MM.1S (cell line): ENCODE results near the gene ASIC1.

ENCODE experiments used
- DNase-seq: peaks from one replicate; pipeline ENCODE4 v3.0.0-alpha.2; 2015
- H2AFZ ChIP-seq: fragments of 300-600 bp; sonication (generic); 2 replicates; pipeline ENCODE4 v1.6.0; 2016; ENCODE audit warnings: antibody characterized with exemption, low read length
- H3F3A ChIP-seq: fragments of 300-600 bp; sonication (generic); 2 replicates; pipeline ENCODE4 v1.6.1; 2016; ENCODE audit warnings: mild to moderate bottlenecking, antibody characterized with exemption, low read length, moderate library complexity, mixed read lengths; ENCODE audit not compliant: insufficient read depth
- H3K27ac ChIP-seq: fragments of 300-600 bp; sonication (generic); 2 replicates; pipeline ENCODE4 v1.5.1; 2016; ENCODE audit warnings: mild to moderate bottlenecking, low read length
- H3K27me3 ChIP-seq: fragments of 300-600 bp; sonication (generic); replicated peaks from 2 replicates; pipeline ENCODE4 v1.6.0; 2016; ENCODE audit warnings: low read length; ENCODE audit not compliant: insufficient read depth
- H3K36me3 ChIP-seq: fragments of 300-600 bp; sonication (generic); replicated peaks from 2 replicates; pipeline ENCODE4 v1.6.1; 2016; ENCODE audit warnings: mild to moderate bottlenecking, low read length, mixed read lengths; ENCODE audit not compliant: insufficient read depth
- H3K4me1 ChIP-seq: fragments of 300-600 bp; sonication (generic); 2 replicates; pipeline ENCODE4 v1.6.1; 2016; ENCODE audit warnings: low read length, mixed read lengths
- H3K4me2 ChIP-seq: fragments of 300-600 bp; sonication (generic); 2 replicates; pipeline ENCODE4 v1.6.0; 2016; ENCODE audit warnings: low read depth, low read length
- H3K4me3 ChIP-seq: fragments of 300-600 bp; sonication (generic); 2 replicates; pipeline ENCODE4 v1.5.1; 2016; ENCODE audit warnings: low read length, mixed read lengths
- H3K79me2 ChIP-seq: fragments of 300-600 bp; sonication (generic); 2 replicates; pipeline ENCODE4 v1.6.1; 2016; ENCODE audit warnings: mixed run types, low read length, mixed read lengths
- H3K9ac ChIP-seq: fragments of 300-600 bp; sonication (generic); 2 replicates; pipeline ENCODE4 v1.6.1; 2016; ENCODE audit warnings: low read length, mixed read lengths
- H3K9me2 ChIP-seq: fragments of 300-600 bp; sonication (generic); replicated peaks from 2 replicates; pipeline ENCODE4 v1.6.1; 2016; ENCODE audit warnings: mild to moderate bottlenecking, low read length, mixed read lengths; ENCODE audit not compliant: insufficient read depth
- H3K9me3 ChIP-seq: fragments of 300-600 bp; sonication (generic); replicated peaks from 2 replicates; pipeline ENCODE4 v1.6.1; 2016; ENCODE audit warnings: mild to moderate bottlenecking, low read length, mixed read lengths; ENCODE audit not compliant: insufficient read depth
- H4K20me1 ChIP-seq: fragments of 300-600 bp; sonication (generic); 2 replicates; pipeline ENCODE4 v1.6.1; 2016; ENCODE audit warnings: mild to moderate bottlenecking, low read length, moderate library complexity, mixed read lengths; ENCODE audit not compliant: insufficient read depth
- EZH2 ChIP-seq: fragments of 300-600 bp; sonication (generic); optimal IDR thresholded peaks from 2 replicates; pipeline ENCODE3; 2017; ENCODE audit warnings: low read depth, mild to moderate bottlenecking, antibody characterized with exemption, low read length, mixed read lengths
- EZH2phosphoT487 ChIP-seq: fragments of 300-600 bp; sonication (generic); IDR thresholded peaks from 2 replicates; pipeline ENCODE4 v1.6.1; 2018; ENCODE audit warnings: antibody characterized with exemption, low read length
- TF ChIP-seq, protein P1 (sequence below): fragments of 300-600 bp; sonication (generic); IDR thresholded peaks from 2 replicates; pipeline ENCODE4 v1.5.1; 2016; ENCODE audit warnings: antibody characterized with exemption, low read length, mixed read lengths

ASIC1 gene

DNA sequence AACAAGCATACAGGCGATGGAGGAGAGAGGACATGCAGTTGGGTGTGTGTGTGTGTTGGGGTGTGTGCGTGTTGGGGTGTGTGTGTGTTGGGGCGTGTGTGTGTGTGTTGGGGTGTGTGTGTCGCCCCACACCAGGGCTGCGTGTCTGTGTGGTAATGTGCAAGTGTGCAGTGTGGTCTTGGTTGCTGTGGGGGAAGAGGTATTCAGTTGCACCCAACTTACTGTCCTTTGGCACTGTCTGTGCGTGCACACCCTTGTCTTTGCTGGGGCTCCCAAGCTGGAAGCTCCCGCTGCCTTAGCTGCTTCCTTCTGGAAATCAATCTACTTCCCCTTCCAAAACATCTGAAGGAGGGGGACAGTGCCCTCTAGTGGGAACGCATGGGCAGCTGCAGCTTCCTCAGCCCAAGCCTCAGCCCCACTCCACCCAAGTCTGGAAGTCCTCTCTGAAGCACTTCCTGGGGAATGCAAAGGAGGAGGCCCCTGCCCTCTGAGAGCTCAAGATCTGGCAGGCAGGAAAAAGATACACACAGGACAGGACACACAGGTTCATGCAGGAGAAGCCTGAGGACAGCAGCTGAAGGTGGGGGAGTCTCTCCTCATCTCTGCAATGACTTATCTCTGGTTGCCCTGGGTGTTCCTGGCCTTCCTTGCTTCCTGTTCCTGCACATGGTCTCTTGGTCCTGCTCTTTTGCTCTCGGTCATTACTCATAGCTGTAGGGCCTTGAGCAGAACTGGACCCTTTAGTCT is 13.1 kb downstream of the ASIC1 start:
- H3K27ac ChIP-seq: no peak overlapping the region
- peak; percentile 63 for DNase-seq
- H3K9ac ChIP-seq: no peak overlapping the region
- H2AFZ ChIP-seq: peak overlapping the region; percentile 61
- H4K20me1 ChIP-seq: no peaks in the 10 kb centered on the region
- peak overlapping the region; percentile 22; the same call in 1 of the 2 replicates for H3K4me3 ChIP-seq
- H3K79me2 ChIP-seq: no peaks in the 10 kb centered on the region
- H3K27me3 ChIP-seq: no peaks in the 10 kb centered on the region
- H3K9me2 ChIP-seq: no peaks in the 10 kb centered on the region
- H3K4me1 ChIP-seq: no peaks in the 10 kb centered on the region
- H3K4me2 ChIP-seq: peak overlapping the region; percentile 69; the same call in 1 of the 2 replicates
- H3K9me3 ChIP-seq: no peaks in the 10 kb centered on the region
- no peaks in the 10 kb centered on the region for H3F3A ChIP-seq
- H3K36me3 ChIP-seq: no peaks in the 10 kb centered on the region
- TF ChIP-seq EZH2: no peak
- TF ChIP-seq, protein P1, sequence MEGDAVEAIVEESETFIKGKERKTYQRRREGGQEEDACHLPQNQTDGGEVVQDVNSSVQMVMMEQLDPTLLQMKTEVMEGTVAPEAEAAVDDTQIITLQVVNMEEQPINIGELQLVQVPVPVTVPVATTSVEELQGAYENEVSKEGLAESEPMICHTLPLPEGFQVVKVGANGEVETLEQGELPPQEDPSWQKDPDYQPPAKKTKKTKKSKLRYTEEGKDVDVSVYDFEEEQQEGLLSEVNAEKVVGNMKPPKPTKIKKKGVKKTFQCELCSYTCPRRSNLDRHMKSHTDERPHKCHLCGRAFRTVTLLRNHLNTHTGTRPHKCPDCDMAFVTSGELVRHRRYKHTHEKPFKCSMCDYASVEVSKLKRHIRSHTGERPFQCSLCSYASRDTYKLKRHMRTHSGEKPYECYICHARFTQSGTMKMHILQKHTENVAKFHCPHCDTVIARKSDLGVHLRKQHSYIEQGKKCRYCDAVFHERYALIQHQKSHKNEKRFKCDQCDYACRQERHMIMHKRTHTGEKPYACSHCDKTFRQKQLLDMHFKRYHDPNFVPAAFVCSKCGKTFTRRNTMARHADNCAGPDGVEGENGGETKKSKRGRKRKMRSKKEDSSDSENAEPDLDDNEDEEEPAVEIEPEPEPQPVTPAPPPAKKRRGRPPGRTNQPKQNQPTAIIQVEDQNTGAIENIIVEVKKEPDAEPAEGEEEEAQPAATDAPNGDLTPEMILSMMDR: peak; percentile 96

DNA sequence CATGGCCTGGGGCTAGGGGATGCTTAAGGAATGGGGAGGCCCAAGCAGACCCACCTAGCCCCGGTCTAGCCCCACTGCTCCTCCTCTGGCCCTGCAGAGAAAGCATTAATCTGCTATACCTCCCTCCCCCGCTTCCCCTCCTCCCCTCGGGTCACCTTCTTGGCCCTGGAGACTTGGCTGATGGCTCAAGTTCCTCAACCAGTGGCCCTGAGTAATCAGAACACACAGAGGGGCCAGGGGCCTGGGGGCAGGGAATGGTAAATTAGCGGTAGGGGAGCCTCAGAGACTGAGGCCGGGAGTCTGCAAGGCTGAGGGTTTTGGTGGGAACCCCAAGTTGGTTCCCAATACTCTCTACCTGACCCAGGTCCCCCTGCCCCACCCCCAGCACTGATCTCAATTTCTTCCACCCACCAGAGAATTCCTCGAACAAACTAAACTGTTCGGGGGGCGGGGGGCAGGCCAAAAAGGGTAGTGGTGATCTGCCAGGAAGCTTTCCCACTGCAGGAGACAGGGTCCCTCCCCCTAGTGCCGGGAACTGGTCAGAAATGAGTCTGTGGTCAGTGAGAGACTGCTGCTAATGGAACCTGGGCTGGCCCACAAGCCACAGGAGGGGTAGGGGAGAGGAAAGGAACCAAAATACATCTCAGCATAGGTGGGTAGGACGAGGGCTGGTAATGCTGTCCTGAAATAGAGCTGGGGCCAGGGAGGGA is 15.0 kb downstream of the ASIC1 start:
- no peak overlapping the region for H3K9ac ChIP-seq
- H3K27ac ChIP-seq: no peak overlapping the region
- H4K20me1 ChIP-seq: no peaks in the 10 kb centered on the region
- DNase-seq: no peak
- no peak overlapping the region for H2AFZ ChIP-seq
- H3K36me3 ChIP-seq: no peaks in the 10 kb centered on the region
- no peaks in the 10 kb centered on the region for H3K4me1 ChIP-seq
- no peaks in the 10 kb centered on the region for H3F3A ChIP-seq
- no peaks in the 10 kb centered on the region for H3K9me3 ChIP-seq
- H3K79me2 ChIP-seq: no peaks in the 10 kb centered on the region
- no peak for TF ChIP-seq EZH2
- TF ChIP-seq, protein P1: no peak
- no peak for TF ChIP-seq EZH2phosphoT487
- no peaks in the 10 kb centered on the region for H3K9me2 ChIP-seq
- H3K4me2 ChIP-seq: no peak overlapping the region
- no peaks in the 10 kb centered on the region for H3K27me3 ChIP-seq
- no peak overlapping the region for H3K4me3 ChIP-seq

DNA sequence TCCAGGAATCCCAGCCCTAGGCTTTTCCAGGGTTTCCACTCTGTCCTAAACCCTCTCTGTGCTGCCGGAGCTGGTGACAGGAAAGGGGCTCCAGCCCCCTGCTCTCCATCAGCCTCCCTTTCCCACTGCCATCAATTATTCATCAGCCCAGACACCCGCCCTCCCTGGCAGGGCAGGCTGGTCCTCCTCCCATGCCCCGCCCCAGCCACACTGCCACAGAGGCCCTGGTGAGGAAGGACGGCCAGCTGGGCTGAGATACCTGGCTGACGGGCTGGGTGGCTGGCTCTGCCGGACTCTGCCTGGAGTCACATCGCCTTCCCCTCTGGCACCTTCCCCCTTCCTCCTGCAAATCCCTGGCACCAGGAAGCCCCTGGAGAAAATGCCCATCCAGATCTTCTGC is 15.8 kb downstream of the ASIC1 start:
- no peak for DNase-seq
- H3K36me3 ChIP-seq: no peaks in the 10 kb centered on the region
- no peaks in the 10 kb centered on the region for H3K9me3 ChIP-seq
- H3K4me2 ChIP-seq: no peak overlapping the region
- no peaks in the 10 kb centered on the region for H3K79me2 ChIP-seq
- H3K9ac ChIP-seq: no peak overlapping the region
- no peak overlapping the region for H2AFZ ChIP-seq
- no peaks in the 10 kb centered on the region for H3K9me2 ChIP-seq
- no peaks in the 10 kb centered on the region for H3K27me3 ChIP-seq
- H3K27ac ChIP-seq: no peak overlapping the region
- TF ChIP-seq, protein P1: no peak
- TF ChIP-seq EZH2phosphoT487 (no peak), EZH2 (no peak)
- no peaks in the 10 kb centered on the region for H3F3A ChIP-seq
- H3K4me3 ChIP-seq: no peak overlapping the region
- H4K20me1 ChIP-seq: no peaks in the 10 kb centered on the region
- H3K4me1 ChIP-seq: no peaks in the 10 kb centered on the region
